ENCODE results near the gene ARL5C.

Gene ARL5C

GRCh38 chr17:39209317-39210092 is 43.5 kb upstream of the ARL5C start (continued):
- TF ChIP-seq PRDM10 (tag by site-specific recombination; IDR thresholded peaks at IDR 0.05), result no peak; the same call in none of the 2 replicates
- TF ChIP-seq, protein P1, sequence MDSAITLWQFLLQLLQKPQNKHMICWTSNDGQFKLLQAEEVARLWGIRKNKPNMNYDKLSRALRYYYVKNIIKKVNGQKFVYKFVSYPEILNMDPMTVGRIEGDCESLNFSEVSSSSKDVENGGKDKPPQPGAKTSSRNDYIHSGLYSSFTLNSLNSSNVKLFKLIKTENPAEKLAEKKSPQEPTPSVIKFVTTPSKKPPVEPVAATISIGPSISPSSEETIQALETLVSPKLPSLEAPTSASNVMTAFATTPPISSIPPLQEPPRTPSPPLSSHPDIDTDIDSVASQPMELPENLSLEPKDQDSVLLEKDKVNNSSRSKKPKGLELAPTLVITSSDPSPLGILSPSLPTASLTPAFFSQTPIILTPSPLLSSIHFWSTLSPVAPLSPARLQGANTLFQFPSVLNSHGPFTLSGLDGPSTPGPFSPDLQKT (IDR thresholded peaks at IDR 0.05; ENCODE audit: borderline replicate concordance, low read depth, low read length), result no peak
- TF ChIP-seq, protein P2, sequence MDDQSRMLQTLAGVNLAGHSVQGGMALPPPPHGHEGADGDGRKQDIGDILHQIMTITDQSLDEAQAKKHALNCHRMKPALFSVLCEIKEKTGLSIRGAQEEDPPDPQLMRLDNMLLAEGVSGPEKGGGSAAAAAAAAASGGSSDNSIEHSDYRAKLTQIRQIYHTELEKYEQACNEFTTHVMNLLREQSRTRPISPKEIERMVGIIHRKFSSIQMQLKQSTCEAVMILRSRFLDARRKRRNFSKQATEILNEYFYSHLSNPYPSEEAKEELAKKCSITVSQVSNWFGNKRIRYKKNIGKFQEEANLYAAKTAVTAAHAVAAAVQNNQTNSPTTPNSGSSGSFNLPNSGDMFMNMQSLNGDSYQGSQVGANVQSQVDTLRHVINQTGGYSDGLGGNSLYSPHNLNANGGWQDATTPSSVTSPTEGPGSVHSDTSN (CRISPR knock-in tag; IDR thresholded peaks at IDR 0.05), result no peak
- TF ChIP-seq ZFP37 (tag by site-specific recombination; IDR thresholded peaks at IDR 0.05), result no peak
- TF ChIP-seq ZNF785 (tag by site-specific recombination; IDR thresholded peaks at IDR 0.05), result no peak
- TF ChIP-seq ZFHX2 (tag by site-specific recombination; conservative IDR thresholded peaks at IDR 0.05), result peak; percentile 95
- TF ChIP-seq PRDM4 (tag by site-specific recombination; IDR thresholded peaks at IDR 0.05), result no peak
- TF ChIP-seq KLF10 (tag by site-specific recombination; IDR thresholded peaks at IDR 0.05), result no peak
- no peak for TF ChIP-seq ZNF184 (tag by site-specific recombination; IDR thresholded peaks at IDR 0.05)
- TF ChIP-seq ZBTB7A (tag by site-specific recombination; IDR thresholded peaks at IDR 0.05; ENCODE audit: low read depth), result no peak
- TF ChIP-seq, protein P3, sequence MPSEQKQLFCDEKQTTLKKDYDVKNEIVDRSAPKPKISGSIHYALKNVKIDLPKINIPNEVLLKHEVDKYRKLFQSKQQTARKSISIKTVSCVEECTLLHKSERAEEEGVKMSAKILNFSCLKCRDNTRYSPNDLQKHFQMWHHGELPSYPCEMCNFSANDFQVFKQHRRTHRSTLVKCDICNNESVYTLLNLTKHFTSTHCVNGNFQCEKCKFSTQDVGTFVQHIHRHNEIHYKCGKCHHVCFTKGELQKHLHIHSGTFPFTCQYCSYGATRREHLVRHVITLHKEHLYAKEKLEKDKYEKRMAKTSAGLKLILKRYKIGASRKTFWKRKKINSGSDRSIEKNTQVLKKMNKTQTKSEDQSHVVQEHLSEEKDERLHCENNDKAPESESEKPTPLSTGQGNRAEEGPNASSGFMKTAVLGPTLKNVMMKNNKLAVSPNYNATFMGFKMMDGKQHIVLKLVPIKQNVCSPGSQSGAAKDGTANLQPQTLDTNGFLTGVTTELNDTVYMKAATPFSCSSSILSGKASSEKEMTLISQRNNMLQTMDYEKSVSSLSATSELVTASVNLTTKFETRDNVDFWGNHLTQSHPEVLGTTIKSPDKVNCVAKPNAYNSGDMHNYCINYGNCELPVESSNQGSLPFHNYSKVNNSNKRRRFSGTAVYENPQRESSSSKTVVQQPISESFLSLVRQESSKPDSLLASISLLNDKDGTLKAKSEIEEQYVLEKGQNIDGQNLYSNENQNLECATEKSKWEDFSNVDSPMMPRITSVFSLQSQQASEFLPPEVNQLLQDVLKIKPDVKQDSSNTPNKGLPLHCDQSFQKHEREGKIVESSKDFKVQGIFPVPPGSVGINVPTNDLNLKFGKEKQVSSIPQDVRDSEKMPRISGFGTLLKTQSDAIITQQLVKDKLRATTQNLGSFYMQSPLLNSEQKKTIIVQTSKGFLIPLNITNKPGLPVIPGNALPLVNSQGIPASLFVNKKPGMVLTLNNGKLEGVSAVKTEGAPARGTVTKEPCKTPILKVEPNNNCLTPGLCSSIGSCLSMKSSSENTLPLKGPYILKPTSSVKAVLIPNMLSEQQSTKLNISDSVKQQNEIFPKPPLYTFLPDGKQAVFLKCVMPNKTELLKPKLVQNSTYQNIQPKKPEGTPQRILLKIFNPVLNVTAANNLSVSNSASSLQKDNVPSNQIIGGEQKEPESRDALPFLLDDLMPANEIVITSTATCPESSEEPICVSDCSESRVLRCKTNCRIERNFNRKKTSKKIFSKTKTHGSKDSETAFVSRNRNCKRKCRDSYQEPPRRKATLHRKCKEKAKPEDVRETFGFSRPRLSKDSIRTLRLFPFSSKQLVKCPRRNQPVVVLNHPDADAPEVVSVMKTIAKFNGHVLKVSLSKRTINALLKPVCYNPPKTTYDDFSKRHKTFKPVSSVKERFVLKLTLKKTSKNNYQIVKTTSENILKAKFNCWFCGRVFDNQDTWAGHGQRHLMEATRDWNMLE (tag by site-specific recombination; conservative IDR thresholded peaks at IDR 0.05; ENCODE audit: low read depth), result no peak; the same call in 1 of the 2 replicates
- TF ChIP-seq, protein P4, sequence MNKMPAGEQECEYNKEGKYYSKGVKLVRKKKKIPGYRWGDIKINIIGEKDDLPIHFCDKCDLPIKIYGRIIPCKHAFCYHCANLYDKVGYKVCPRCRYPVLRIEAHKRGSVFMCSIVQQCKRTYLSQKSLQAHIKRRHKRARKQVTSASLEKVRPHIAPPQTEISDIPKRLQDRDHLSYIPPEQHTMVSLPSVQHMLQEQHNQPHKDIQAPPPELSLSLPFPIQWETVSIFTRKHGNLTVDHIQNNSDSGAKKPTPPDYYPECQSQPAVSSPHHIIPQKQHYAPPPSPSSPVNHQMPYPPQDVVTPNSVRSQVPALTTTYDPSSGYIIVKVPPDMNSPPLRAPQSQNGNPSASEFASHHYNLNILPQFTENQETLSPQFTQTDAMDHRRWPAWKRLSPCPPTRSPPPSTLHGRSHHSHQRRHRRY (tag by site-specific recombination; IDR thresholded peaks at IDR 0.05), result no peak
- TF ChIP-seq ZNF585B (tag by site-specific recombination; IDR thresholded peaks at IDR 0.05), result no peak
- no peak for TF ChIP-seq ZNF473 (tag by site-specific recombination; IDR thresholded peaks at IDR 0.05)
- no peak for TF ChIP-seq ZNF571 (tag by site-specific recombination; IDR thresholded peaks at IDR 0.05)
- TF ChIP-seq ZNF658 (tag by site-specific recombination; IDR thresholded peaks at IDR 0.05), result no peak
- peak; percentile 72; the same call in 1 of the 2 replicates for TF ChIP-seq ZIC2 (tag by site-specific recombination; IDR thresholded peaks at IDR 0.05)
- TF ChIP-seq, protein P5, sequence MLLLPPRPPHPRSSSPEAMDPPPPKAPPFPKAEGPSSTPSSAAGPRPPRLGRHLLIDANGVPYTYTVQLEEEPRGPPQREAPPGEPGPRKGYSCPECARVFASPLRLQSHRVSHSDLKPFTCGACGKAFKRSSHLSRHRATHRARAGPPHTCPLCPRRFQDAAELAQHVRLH (tag by site-specific recombination; IDR thresholded peaks at IDR 0.05), result 0 out of 2 replicates have a peak, but pooled peaks have one; percentile 28
- TF ChIP-seq ZBTB11 (tag by site-specific recombination; conservative IDR thresholded peaks at IDR 0.05; ENCODE audit: low read depth), result peak; percentile 54; the same call in 1 of the 2 replicates
